GM21723 (cell line): Measurements from ENCODE around the gene IL5RA.

Experiments used
- ATAC-seq: cut with Tn5 transposase; IDR thresholded peaks from one replicate; pipeline ENCODE4 v1.9.1; 2021; ENCODE audit warnings: mild to moderate bottlenecking, moderate library complexity; ENCODE audit not compliant: unreplicated experiment

The IL5RA gene

GRCh38 chr3:3107858-3108257, 2.3 kb downstream of the IL5RA start:
- ATAC-seq: no peak

- no peak for ATAC-seq
Measured at GRCh38 chr3:3107181-3107580, 3.0 kb downstream of the IL5RA start.

- ATAC-seq: no peak
Measured at GRCh38 chr3:3105815-3106214, 4.4 kb downstream of the IL5RA start.

GRCh38 chr3:3105246-3105645, 4.9 kb downstream of the IL5RA start:
- ATAC-seq: no peak

GRCh38 chr3:3102751-3103150, 7.4 kb downstream of the IL5RA start:
- ATAC-seq: no peak

GRCh38 chr3:3101660-3102458, 8.3 kb downstream of the IL5RA start:
- ATAC-seq: peak; percentile 74

GRCh38 chr3:3097958-3098357, 12.2 kb downstream of the IL5RA start:
- ATAC-seq: no peak

GRCh38 chr3:3089017-3089416, 21.2 kb downstream of the IL5RA start:
- ATAC-seq: peak; percentile 98

- no peak for ATAC-seq
Measured at GRCh38 chr3:3087716-3088465, 22.3 kb downstream of the IL5RA start.

- ATAC-seq: no peak
Measured at GRCh38 chr3:3087279-3087678, 22.9 kb downstream of the IL5RA start.

GRCh38 chr3:3086239-3086638, 23.9 kb downstream of the IL5RA start:
- no peak for ATAC-seq

GRCh38 chr3:3085782-3086181, 24.4 kb downstream of the IL5RA start:
- no peak for ATAC-seq

GRCh38 chr3:3084890-3085289, 25.3 kb downstream of the IL5RA start:
- no peak for ATAC-seq

- ATAC-seq: peak; percentile 89
Measured at GRCh38 chr3:3082234-3082924, 27.8 kb downstream of the IL5RA start.

GRCh38 chr3:3081381-3082233, 28.6 kb downstream of the IL5RA start:
- ATAC-seq: peak; percentile 42

- ATAC-seq: no peak
Measured at GRCh38 chr3:3080309-3080708, 29.9 kb downstream of the IL5RA start.

- peak; percentile 66 for ATAC-seq
Measured at GRCh38 chr3:3074551-3075257, 35.5 kb downstream of the IL5RA start.

GRCh38 chr3:3071136-3071535, 39.0 kb downstream of the IL5RA start:
- no peak for ATAC-seq

- no peak for ATAC-seq
Measured at GRCh38 chr3:3069723-3070122, 40.5 kb downstream of the IL5RA start.

- ATAC-seq: no peak
Measured at GRCh38 chr3:3068358-3068881, 41.8 kb downstream of the IL5RA start.
